HG03457 (cell line): ENCODE measurements around the gene KIAA0513.
"Not testable (repeated sequence)": the region's sequence is repeated elsewhere in the genome, so short reads cannot be mapped to it uniquely, and the experiment has no call there.

Experiments
- ATAC-seq: cut with Tn5 transposase; IDR thresholded peaks from one replicate; pipeline ENCODE4 v1.9.1; 2021; ENCODE audit warnings: moderate number of reproducible peaks; ENCODE audit not compliant: unreplicated experiment

The KIAA0513 gene

DNA sequence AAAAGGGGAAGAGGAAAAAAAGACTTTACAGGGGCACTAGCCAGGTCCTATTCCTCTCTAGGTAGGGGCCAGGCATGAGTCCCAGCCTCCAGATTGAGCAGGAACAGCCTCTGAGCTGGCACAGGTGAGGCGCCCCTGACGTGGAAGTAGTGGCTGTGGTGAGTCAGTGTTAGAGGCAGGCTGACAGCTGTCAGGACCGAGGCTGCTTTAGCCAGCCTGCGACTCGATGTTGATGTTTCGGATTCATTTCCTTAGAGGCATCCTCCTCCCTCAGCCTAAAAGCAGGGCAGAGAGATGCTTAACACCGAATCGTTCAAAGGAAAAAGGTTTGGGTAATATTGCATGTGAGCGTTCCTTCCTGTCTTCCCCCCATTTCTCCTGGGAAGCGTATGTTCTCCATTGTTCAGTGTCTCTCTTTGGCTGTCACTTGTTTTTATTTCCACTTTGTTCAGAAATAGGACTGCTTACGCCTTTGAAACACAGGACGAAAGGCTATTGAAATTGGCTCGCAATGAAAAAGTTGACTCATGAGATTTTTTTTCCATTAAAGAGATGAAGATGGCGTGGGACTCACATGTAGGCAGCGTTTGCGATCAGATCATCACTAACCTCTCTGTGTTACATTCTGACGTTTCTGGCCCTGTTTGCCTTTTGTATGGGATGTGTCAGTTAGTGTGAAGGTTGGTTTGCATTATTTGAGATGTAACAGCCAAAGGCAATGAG, 1.3 kb downstream of the KIAA0513 start:
- ATAC-seq: no peak

DNA sequence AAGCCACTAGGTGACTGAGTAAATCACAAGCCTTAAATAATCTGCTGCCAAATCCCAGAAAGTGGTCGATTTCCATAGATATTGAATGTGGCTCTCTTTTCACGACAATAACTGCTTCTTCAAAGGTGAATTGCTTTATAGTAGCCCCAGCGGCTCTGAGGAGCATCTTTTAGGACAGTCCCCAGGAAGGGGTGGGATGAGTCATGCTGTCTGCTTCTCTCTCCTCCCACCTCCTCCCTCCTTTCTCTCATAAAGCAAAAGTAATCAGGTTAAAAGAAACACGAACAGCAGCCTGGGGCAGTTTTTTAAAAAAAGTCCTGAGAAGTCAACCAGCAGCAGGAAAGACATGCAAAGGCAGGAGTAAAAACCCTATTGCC, 1.8 kb downstream of the KIAA0513 start:
- ATAC-seq: no peak

DNA sequence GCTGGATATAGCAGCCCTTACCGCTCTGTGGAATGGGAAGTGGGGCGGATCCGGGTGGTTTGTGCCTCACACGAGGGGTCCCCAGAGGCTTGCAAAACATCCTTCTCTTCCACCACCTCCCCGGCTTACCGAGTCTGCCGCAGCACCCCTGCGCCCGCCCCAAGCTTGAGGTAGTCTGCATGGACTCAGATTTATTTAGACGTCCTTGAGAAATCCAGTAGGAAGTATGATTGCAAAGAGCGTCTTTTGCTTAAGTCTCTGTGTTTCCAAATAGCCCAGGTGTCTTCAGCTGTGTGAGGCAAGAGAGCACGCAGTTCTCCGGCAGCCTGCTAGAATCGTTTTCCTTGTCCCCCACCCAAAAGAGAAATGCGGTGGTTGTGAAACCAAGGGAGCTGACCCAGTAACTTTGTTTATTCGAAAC, 2.4 kb downstream of the KIAA0513 start:
- no peak for ATAC-seq

DNA sequence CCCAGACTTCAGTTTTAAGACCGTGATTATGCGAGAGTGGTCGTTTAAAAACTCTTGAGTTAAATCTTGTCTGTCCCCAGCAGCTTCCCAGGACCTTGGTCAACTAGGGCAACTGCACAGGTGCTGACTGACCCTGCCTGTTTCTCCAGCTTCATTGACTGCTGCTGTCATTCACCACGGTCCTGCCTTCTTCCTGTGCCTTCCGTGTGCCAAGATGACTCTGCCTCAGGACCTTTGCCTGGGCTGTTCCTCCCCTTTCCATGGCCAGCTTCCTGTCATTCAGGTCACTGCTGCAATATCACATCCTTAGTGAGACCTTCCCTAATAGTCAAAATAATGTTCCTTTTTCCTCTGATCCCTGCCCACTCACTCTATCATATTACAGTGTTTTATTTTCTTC, 3.9 kb downstream of the KIAA0513 start:
- no peak for ATAC-seq

DNA sequence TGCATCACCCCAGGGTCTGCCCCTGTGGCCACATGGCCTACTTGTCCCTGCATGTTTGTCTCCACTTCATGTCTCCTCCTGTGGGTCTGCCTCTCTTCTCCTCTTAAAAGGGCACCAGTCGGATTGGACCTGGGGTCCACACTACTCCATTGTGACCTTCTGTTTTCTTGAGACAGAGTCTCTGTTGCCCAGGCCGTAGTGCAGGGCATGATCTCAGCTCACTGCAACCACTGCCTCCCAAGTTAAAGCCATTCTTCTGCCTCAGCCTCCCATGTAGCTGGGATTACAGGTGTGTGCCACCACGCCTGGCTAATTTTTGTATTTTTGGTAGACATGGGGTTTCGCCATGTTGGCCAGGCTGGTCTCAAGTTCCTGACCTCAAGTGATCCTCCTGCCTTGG, 4.6 kb downstream of the KIAA0513 start:
- ATAC-seq: not testable (repeated sequence)

DNA sequence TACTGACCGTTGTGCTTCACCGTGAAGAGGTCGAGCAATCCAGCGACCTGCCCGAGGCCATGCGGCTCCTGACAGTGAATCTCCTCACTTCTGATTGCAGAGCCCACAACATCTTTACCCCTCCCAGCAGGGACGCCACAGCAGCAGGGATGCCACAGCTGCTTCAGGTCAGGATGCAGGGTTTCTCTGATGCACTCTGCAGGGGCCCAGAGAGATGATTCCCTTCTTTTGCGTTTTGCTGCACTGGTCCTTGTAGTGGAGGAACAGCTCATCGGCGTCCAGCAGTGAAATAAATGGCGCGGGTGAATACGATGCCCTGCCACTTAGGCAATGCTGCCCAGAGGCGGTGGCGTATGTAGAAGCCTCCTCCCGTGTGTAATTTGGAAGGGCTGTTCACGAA, 5.6 kb downstream of the KIAA0513 start:
- no peak for ATAC-seq

DNA sequence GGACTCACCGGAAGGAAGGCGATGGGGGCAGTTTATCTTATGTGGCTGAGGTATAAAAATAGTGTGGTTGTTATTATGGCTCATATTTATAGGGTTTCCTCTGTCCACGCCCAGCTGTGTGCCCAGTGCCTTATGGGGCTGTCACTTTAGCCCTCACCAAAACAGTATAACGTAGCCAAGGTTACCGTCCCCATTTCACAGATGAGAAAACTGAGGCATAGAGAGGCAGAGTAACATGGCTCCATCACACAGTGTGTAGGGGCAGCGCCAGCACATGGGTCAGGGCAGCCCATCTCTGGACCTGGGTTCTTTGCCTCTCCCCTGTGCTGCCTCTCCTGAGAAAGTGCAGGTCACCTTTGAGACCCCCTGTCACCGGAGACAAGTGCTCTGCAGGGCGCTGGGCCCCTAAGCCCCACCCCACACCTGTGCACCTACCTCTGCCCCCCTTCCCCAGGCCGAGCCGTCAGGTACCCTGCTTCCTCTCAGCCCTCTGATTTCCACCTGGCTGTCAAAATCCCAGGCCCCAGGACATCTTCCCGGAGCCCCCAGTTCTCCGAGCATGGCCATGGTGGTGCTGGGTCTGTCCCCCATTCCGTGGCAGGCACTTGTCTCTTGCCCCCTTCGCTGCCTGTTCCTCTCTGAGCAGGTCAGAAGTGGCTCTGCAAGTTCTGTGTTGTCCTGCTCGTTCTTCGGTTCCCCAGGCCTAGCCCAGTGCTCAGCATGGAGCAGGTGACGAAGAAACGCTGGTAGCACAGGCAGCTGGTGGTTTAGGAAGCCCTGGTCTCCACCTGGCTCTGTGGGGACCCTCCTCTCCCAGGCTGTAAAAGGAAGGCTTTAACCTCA, 7.2 kb downstream of the KIAA0513 start:
- no peak for ATAC-seq

DNA sequence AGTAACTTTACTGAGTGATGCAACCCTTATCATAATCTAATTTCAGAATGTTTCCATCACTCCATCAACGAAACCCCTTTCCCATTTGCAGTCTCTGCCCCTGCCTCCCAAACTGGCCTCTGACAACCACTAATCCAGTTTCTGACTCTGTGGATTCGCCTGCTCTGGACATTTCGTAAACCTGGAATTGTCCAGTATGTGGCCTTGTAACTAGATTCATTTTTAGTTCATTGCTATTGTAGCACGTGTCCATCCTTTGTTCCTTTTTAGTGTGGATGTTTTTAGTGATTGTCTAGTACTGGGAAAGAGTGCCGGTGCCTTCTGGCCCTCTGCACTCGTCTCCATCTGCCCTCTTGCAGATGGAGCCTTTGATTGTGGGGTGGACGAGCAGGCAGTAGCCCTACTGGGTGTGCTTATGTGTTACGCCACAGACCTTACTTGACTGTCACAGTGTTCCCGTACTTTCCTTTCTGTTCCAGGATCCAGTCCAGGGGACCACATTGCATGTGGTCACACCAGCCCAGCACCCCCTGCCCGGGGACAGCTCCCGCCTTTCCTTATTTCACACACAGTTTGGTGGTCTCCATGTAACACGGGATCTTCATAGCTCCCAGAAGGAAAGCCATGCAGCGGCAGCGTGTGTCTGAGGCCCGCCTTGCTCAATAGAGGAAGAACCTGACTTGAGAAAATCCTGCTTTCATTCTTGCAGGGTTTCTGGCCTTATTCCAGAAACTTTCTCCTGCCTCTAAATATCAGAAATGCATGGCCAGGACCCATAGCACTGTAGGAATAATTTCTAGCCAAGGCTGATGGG, 8.8 kb downstream of the KIAA0513 start:
- no peak for ATAC-seq

DNA sequence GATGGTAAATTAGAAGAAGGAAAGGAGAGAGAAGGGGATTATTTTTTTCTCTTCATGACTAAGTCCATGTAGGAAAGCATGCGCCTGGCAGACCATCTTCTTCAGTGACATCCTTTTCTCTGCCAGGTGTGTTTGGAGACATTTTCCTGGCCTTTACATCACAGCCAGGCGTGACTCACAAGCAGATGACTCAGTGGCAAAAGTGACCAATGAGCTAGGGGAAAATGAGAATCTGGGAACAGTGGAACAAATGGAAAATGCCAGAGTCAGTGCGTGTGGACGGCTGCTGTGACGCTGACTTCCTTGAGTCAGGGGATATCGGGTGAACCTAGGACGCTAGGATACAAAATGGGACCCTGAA, 9.4 kb downstream of the KIAA0513 start:
- ATAC-seq: no peak

DNA sequence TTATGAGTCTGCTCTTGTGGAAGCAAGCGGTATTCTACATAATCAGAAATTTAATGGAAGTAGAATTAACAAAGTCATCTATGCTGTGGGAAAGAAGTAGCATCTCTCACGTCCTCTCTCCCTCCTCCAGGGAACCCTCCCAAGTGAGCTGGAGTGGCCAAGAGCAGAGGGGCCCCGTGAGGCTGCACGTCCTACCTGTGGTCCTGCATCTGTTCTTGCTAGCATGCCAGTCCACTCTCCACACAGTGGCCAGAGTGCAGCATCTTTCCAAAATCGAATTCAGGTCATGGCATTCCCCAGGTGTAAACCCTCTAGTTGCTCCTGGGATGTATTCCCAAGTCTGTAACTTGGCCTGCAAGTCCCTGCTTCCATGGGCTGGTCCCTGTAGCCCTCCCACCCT, 10.1 kb downstream of the KIAA0513 start:
- ATAC-seq: no peak

DNA sequence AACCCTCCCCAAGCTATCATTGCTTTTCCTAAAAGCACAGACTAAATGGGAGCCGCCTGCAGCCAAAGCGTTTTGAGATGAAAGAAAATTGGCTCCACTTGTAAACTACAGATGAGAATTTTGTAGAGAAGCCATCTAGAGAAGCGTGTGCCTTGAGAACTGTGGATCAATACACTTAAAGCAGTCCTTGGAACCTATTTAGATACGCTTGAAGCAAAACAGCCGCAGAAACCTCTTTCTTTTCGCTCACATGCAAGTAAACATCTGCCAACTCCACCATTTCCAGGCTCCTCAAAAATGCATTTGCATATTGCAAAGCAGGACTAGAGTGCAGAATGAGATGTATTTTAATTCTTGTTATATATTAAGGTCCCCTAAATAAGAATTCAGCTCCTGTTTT, 13.1 kb downstream of the KIAA0513 start:
- ATAC-seq: no peak

DNA sequence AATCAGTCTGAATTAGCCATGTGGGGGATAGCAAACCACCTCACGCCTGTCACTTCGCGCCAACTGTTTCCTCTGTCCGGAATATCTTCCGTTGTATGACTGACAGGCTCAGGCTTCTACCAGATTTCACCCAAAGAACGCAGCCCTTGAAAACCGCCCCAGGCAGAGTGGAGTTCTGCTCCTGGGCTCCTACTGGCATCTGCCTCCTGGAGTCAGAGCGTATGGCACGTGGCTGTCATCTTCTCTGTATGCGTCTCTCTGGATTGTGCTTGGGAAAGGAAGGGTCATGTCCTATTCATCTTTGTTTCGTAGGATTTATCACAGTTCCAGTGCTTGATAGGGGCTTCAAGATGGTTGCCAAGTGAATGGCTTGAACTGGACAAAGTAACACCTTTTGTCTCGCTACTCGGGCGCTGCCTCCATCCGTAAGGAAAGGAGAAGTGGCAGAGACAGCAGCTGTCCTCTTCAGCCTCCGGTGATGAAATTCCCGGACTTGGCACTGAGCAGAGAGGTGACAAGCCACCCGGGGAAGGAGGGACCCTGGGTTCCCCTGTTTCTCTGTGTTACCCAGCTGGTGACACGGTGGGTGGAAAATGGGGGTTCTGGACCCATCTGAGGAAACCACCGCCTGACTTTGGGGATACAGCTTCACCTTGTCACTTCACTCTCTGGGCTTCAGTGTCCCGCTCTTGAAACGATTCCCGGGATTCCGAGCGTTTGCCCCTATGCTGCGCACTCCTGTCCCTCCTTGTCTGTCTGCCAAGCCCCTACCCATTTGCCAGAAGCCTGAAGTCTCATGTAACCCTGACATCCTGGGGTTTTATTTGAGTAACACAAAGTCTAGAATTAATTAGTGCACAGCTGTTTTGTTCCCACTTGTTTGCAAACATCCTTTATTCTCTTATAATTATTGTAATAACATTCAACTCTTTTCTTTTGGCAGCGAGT, 13.9 kb downstream of the KIAA0513 start:
- ATAC-seq: no peak

DNA sequence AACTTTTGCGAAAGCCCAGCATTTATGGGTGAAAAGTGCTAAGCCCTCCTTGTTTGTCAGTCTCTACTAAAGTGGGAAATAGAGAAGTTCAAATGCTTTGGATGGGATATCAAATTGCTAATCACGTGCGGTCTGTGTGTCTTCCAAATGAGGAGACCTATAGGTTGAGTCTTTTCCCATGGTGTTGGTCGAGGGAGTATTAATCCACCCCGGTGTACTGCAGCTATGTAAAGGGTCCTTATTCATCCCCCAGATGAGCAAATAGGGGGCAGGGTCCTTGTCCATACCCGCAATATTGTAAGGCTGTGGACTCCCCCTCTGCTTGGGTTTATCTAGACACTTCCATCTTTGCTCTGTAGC, 14.6 kb downstream of the KIAA0513 start:
- no peak for ATAC-seq

DNA sequence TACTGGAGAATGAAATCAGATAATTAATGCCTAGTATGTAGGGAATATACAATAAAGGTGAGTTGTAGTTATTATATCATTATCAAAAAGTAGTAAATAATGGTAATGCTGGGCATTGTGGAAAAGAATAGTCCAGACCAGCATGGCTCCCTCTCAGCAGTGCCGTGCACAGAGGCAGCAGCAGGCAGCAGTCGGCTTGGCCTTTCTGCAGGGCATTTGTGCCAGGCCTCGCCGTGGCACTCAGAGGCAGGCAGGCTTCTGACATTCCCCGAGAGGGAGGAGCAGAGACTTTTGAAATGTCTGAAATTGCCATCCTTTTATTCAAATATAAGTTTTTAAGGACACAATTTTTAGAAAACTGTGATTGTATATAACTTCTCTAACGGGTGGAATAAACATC, 15.0 kb downstream of the KIAA0513 start:
- no peak for ATAC-seq

DNA sequence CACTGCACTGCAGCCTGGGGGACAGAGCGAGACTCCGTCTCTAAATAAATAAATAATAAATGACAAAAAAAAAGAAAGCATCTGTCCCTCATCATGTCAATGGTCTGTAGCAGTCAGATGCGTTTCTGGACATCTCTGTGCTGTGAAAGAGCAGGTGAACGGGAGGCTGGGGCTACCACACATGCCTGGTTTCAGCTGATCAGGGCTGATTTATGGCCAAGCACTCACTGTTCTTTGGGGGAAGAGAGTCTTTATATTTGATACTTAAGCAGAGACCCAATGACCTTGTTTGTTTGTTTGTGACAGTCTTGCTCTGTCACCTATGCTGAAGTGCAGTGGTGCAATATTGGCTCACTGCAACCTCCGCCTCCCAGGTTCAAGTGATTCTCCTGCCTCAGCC, 17.5 kb downstream of the KIAA0513 start:
- ATAC-seq: no peak

DNA sequence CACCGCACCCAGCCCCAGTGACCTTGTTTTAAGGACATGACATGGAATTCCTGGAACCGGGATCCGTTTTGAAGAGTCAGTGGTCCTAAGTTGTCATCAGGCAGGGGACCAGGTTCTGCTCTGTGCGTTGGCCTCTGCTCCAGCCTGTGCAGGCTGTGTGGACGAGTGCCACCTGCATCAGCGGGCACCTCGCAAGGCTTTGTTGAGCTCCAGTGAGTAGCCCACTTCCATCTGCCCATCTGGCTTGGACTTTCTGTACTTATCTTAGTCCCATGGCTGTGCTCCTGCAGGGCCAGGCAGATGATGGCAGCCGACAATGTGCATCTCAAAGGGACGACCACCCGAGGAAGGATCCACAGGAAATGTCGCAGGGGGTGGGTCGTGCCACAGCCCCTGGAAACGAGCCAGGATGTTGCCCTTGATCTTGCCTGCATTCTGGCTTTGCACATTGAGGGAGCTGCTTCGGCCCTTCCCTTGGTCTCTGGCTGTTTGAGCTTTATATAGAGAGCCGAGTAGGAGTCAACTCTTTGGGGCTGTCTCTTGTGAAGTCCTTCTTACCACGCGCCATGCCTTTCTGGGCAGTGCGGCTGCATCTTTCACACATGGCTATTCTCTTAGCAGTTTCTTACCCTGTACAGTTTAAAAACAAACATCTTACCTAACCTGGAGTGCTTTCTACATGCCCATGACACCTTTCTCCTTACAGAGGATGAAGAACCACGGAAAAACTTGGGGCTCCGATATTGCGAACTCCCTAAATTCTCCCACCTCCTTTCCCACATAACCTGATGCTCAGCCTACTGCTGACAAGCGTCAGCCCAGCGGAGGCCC, 18.3 kb downstream of the KIAA0513 start:
- ATAC-seq: no peak

DNA sequence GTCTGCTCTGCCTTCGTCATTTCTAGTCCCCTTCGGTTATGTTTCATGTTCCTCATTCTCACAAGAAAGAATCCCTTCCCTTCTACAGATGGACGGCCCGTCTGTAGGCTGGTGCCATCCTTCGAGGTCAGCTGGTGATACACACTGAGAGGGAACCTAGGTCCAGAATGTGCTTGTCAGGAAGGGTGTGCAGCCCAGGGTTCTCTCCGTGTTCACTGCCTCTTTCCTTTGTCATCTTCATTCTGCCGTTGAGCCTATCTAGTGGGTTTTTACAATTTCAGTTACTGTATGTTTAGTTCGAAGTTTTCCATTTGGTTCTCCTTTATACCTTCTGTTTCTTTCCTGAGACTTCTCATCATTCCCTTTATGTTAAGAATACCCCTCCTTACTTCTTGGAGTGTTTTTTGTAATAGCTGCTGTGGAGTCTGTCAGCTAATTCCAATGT, 18.9 kb downstream of the KIAA0513 start:
- ATAC-seq: no peak

DNA sequence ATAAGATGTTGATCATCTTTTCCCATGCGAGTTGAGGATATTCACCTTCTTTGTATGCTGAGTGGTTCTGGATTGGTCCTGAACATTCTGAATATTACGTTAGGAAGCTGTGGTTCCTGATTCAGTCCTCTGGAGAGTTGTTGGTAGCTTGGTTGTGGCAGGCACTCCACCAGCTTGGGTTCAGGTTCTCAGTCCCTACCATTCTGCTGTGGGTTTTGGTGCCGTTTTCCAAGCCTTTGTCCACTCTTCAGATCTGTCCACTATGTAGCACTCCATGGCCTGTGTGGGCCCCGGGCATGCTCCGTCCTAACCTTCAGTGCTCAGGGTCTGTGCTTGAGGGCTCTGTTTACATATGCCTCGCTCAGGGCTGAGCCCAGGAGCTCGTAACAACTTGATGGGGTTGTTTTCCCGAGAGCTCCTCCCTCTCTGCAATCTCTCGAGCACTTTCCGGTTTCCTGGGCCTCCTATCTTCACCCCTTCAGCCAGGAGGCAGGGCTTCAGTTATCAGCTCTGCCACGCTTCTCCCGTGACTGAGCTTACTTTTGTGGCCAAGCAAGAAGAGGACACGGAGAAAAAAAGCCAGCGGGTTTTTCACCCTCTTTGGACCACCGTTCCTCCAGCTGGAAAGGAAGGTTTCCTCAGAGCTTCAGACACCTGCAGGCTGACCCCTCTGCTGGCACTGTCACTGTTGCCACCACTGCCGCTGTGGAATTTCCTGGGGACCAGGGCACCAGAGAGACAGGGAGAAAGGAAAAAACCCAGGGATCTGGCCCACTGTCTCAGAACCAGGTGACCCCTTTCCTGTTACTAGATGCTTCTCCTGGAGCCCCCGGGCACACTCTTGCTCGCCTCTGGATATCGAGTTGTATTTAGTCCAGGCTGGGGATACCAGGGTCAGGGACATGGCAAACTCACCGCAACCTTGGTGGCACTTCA, 19.6 kb downstream of the KIAA0513 start:
- ATAC-seq: no peak
